GM12878 (cell line): ENCODE data around the gene DCTN4. TPM values are rescaled to one million over a fixed set of nuclear protein-coding genes. Genes with fewer than 3 reads are reported as not detected.

Experiments
- ATAC-seq: fragments of 200-7000 bp; cut with Tn5 transposase; 3 replicates; pipeline ENCODE4 v1.9.1; 2020; ENCODE audit warnings: mild to moderate bottlenecking, moderate library complexity
- BruUV-seq: library from RNA; stranded (reverse); fragments of 400-500 nt; replicated peaks from 2 replicates; lab custom pipeline; 2021; lab: Mats Ljungman, UMichigan
- CTCF ChIA-PET: fragments of 300-600 bp; sonication (Branson Sonifier 250); formaldehyde crosslinking; extraction: SDS; loops from one replicate; lab custom pipeline; 2021; ENCODE audit warnings: inconsistent platforms; lab: Yijun Ruan, JAX
- POLR2A ChIA-PET: fragments of 350-600 bp; formaldehyde crosslinking; extraction: SDS; loops from one replicate; lab custom pipeline; 2021; ENCODE audit warnings: inconsistent platforms; lab: Charles Lee
- RAD21 ChIA-PET: fragments of 300-600 bp; sonication (Branson Sonifier 250); formaldehyde crosslinking; loops from one replicate; lab custom pipeline; 2023; ENCODE audit warnings: antibody characterized with exemption; ENCODE audit not compliant: unreplicated experiment; lab: Charles Lee
- SMC1A ChIA-PET: fragments of 300-600 bp; sonication (Branson Sonifier 250); formaldehyde crosslinking; loops from one replicate; lab custom pipeline; 2023; ENCODE audit not compliant: unreplicated experiment, uncharacterized antibody; lab: Charles Lee
- DNase-seq: peaks from one replicate; pipeline ENCODE4 v3.0.0-alpha.2; 2011; ENCODE audit warnings: low read depth, low spot score
- FAIRE-seq: peaks from 3 replicates; lab custom pipeline; 2011; peaks lifted over from hg19 to GRCh38; lab: Jason Lieb, UNC
- H2AFZ ChIP-seq: 2 replicates; pipeline ENCODE4 v1.6.0; 2011; ENCODE audit warnings: low read depth, low read length, control low read depth; ENCODE audit not compliant: control insufficient read depth
- H3K27ac ChIP-seq: 2 replicates; pipeline ENCODE4 v1.5.1; 2011; ENCODE audit warnings: control low read depth; ENCODE audit not compliant: control insufficient read depth, insufficient read depth
- H3K27me3 ChIP-seq, 2 experiments: replicated peaks in 1 of 2; 2 replicates each; pipeline versions ENCODE4 v1.6.0 to v1.6.1; 2011; ENCODE audit warnings: low read length in 1 of 2; ENCODE audit not compliant: control insufficient read depth in 2 of 2, insufficient read depth in 2 of 2
- H3K36me3 ChIP-seq, 2 experiments: 2 replicates each; pipeline ENCODE4 v1.5.1; 2011; ENCODE audit warnings: low read length in 1 of 2; ENCODE audit not compliant: control insufficient read depth in 2 of 2, insufficient read depth in 2 of 2
- H3K4me1 ChIP-seq: 2 replicates; pipeline ENCODE4 v1.6.1; 2011; ENCODE audit warnings: mild to moderate bottlenecking, low read length, moderate library complexity, mixed read lengths; ENCODE audit not compliant: control insufficient read depth, insufficient read depth
- H3K4me2 ChIP-seq: 2 replicates; pipeline ENCODE4 v1.6.0; 2011; ENCODE audit warnings: control low read depth; ENCODE audit not compliant: control insufficient read depth, insufficient read depth
- H3K4me3 ChIP-seq: fragments of 200-600 bp; sonication (generic); 2 replicates; pipeline ENCODE4 v1.5.1; 2016
- H3K79me2 ChIP-seq: 2 replicates; pipeline ENCODE4 v1.6.0; 2011; ENCODE audit warnings: low read length; ENCODE audit not compliant: control insufficient read depth, insufficient read depth
- H3K9ac ChIP-seq: 2 replicates; pipeline ENCODE4 v1.8.0; 2011; ENCODE audit warnings: low read length, control low read depth, mixed read lengths; ENCODE audit not compliant: control insufficient read depth, insufficient read depth
- H3K9me3 ChIP-seq: replicated peaks from 3 replicates; pipeline ENCODE4 v1.5.1; 2011; ENCODE audit warnings: mild to moderate bottlenecking, low read length; ENCODE audit not compliant: control insufficient read depth, insufficient read depth
- H4K20me1 ChIP-seq: 2 replicates; pipeline ENCODE4 v1.6.0; 2011; ENCODE audit not compliant: control insufficient read depth, insufficient read depth
- ATF2 ChIP-seq: IDR thresholded peaks from 2 replicates; pipeline ENCODE4 v1.6.1; 2012; ENCODE audit warnings: low read length, inconsistent platforms
- IKZF1 ChIP-seq: fragments of 450-650 bp; conservative IDR thresholded peaks from 2 replicates; pipeline ENCODE4 v1.6.1; 2017; ENCODE audit warnings: antibody characterized with exemption, mild to moderate bottlenecking
- IRF4 ChIP-seq: IDR thresholded peaks from 2 replicates; pipeline ENCODE4 v1.6.1; 2011; ENCODE audit warnings: low read depth, low read length
- LARP7 ChIP-seq: fragments of 450-650 bp; IDR thresholded peaks from 2 replicates; pipeline ENCODE4 v1.6.1; 2017; ENCODE audit warnings: mild to moderate bottlenecking
- PKNOX1 ChIP-seq: fragments of 450-650 bp; IDR thresholded peaks from 2 replicates; pipeline ENCODE4 v1.6.1; 2016; ENCODE audit warnings: mild to moderate bottlenecking
- RUNX3 ChIP-seq: IDR thresholded peaks from 2 replicates; pipeline ENCODE4 v1.6.1; 2012; ENCODE audit warnings: low read length, inconsistent platforms
- SIX5 ChIP-seq: IDR thresholded peaks from 2 replicates; pipeline ENCODE4 v1.6.1; 2011; ENCODE audit warnings: mild to moderate bottlenecking, low read depth, low read length, moderate library complexity; ENCODE audit not compliant: severe bottlenecking
- SMARCA5 ChIP-seq: fragments of 450-650 bp; IDR thresholded peaks from 2 replicates; pipeline ENCODE4 v1.6.1; 2017; ENCODE audit warnings: mild to moderate bottlenecking
- TCF12 ChIP-seq: IDR thresholded peaks from 2 replicates; pipeline ENCODE4 v1.6.1; 2011; ENCODE audit warnings: low read depth, mild to moderate bottlenecking, low read length
- USF1 ChIP-seq: IDR thresholded peaks from 2 replicates; pipeline ENCODE4 v1.6.1; 2011; ENCODE audit warnings: borderline replicate concordance, low read depth, mild to moderate bottlenecking, moderate library complexity, mixed read lengths, low read length; ENCODE audit not compliant: insufficient read depth; ENCODE audit errors: extremely low read length
- USF2 ChIP-seq: IDR thresholded peaks from 2 replicates; pipeline ENCODE4 v1.6.1; 2011; ENCODE audit warnings: low read depth, low read length, improper control_type of control experiment, borderline replicate concordance
- ZNF207 ChIP-seq: fragments of 450-650 bp; IDR thresholded peaks from 2 replicates; pipeline ENCODE4 v1.6.1; 2014; ENCODE audit warnings: antibody characterized with exemption, mild to moderate bottlenecking, borderline replicate concordance
- ZNF274 ChIP-seq: IDR thresholded peaks from one replicate; pipeline ENCODE4 v1.8.0; 2011; ENCODE audit not compliant: insufficient read length, insufficient read depth
- WGBS: methylation state at CpG from one replicate; pipeline ENCODE4 v1.1.6; 2016; ENCODE audit warnings: low lambda C conversion rate; ENCODE audit not compliant: insufficient replicate concordance, insufficient coverage; ENCODE audit errors: missing lambda C conversion rate; 5-methylcytosine and 5-hydroxymethylcytosine counted together
- in situ Hi-C: fragments of 300-500 bp; cut with MboI; formaldehyde crosslinking; loops from 9 replicates; pipeline ENCODE4 v1.14.3; 2018; ENCODE audit warnings: mixed read lengths
- intact Hi-C: fragments of 100-400 bp; cut with micrococcal nuclease; formaldehyde crosslinking; loops from one replicate; pipeline ENCODE4 v1.14.2; 2022; ENCODE audit not compliant: unreplicated experiment
- polyA plus RNA-seq, 11 experiments: library from polyadenylated mRNA; depleted of rRNA in 4 of 11; unstranded in 6 of 11; stranded (reverse) in 5 of 11; fragments of >200 nt; fragmentation: Nextera tagmentation in 4 of 11; fragmentation: Illumina TruSeq in 1 of 11; extraction: Ambion mirVana in 4 of 11; extraction: Trizol in 1 of 11; gene quantifications; 1 replicate in 1 of 11; 2 replicates in 10 of 11; pipeline versions ENCODE4 v1.2.1 to v1.2.3, GENCODE V29; 2011 to 2016; ENCODE audit warnings: inconsistent platforms in 2 of 11, missing spikeins in 2 of 11, low read depth in 1 of 11
- total RNA-seq, 4 experiments: library from RNA; depleted of rRNA in 3 of 4; stranded (reverse); fragments of >200 nt in 3 of 4; fragmentation: Illumina TruSeq in 1 of 4; extraction: Trizol in 1 of 4; gene quantifications; 2 replicates each; pipeline versions ENCODE4 v1.2.1 to v1.2.3, GENCODE V29; 2013 to 2021

The DCTN4 gene
- total and polyA plus RNA-seq, 10 of the 15 experiments (the other 5 are each of a cell fraction or from before 2014, with no cell fraction given): 7.6 to 27.8 (median 18.0) TPM

- SMC1A ChIA-PET: interaction anchor here (0.7 kb wide), 1 partner anchor 147 kb away, joined by 4 read pairs; no protein-coding TSS in a partner anchor
- CTCF ChIA-PET: interaction anchor here (1.4 kb wide), 1 partner anchor 218 kb away, joined by 3 read pairs; no protein-coding TSS in a partner anchor
- no TSS peak for BruUV-seq
- H2AFZ ChIP-seq: no peak overlapping the region
- no peaks in the 10 kb centered on the region for H3K27me3 ChIP-seq
- H4K20me1 ChIP-seq: no peaks in the 10 kb centered on the region
- no peak overlapping the region for H3K9ac ChIP-seq
- RAD21 ChIA-PET: interaction anchor here (1.5 kb wide), 1 partner anchor 28 kb away, joined by 4 read pairs; no protein-coding TSS in a partner anchor
- H3K4me1 ChIP-seq: no peaks in the 10 kb centered on the region
- DNase-seq (no peak), ATAC-seq (no peak), FAIRE-seq (no peak)
- intact Hi-C loops: no loop called here
- no peak overlapping the region for H3K4me2 ChIP-seq
- H3K36me3 ChIP-seq: peaks cover 6 to 8% of the 10 kb centered on the region in 2 experiments
- TF ChIP-seq TCF12 (no peak), SMARCA5 (no peak), USF1 (no peak), ATF2 (no peak), LARP7 (no peak), IKZF1 (no peak), ZNF274 (no peak), ZNF207 (no peak), USF2 (no peak), PKNOX1 (no peak), SIX5 (no peak), RUNX3 (no peak), IRF4 (no peak)
- POLR2A ChIA-PET: interaction anchor here (0.7 kb wide), 1 partner anchor 9 kb away, joined by 3 read pairs; no protein-coding TSS in a partner anchor
- H3K4me3 ChIP-seq: no peak overlapping the region
- in situ Hi-C loops: no loop called here
- no peaks in the 10 kb centered on the region for H3K79me2 ChIP-seq
- WGBS: 81% methylated on average over 4 of the region's 4 CpGs
- no peak overlapping the region for H3K27ac ChIP-seq
- no peaks in the 10 kb centered on the region for H3K9me3 ChIP-seq
Measured at GRCh38 chr5:150706776-150707390, 51.9 kb downstream of the DCTN4 start.
